Neural crest cell (in vitro differentiated cells): ENCODE measurements around the gene ATF6B. TPM values are rescaled to one million over a fixed set of nuclear protein-coding genes. Genes with fewer than 3 reads are reported as not detected.
"Not testable (repeated sequence)": the region's sequence is repeated elsewhere in the genome, so short reads cannot be mapped to it uniquely, and the experiment has no call there.

ENCODE experiments used
- DNase-seq: peaks from one replicate; pipeline ENCODE4 v3.0.0; 2021; ENCODE audit warnings: low read depth, mixed read lengths, low spot score
- H3K27ac Mint-ChIP-seq: one replicate; pipeline ENCODE4 v1.8.0; 2021; ENCODE audit warnings: mild to moderate bottlenecking, mixed read lengths; ENCODE audit not compliant: unreplicated experiment
- H3K27me3 Mint-ChIP-seq: 2 replicates; pipeline ENCODE4 v1.8.0; 2021; ENCODE audit warnings: low read depth, mild to moderate bottlenecking, mixed read lengths
- H3K36me3 Mint-ChIP-seq: 2 replicates; pipeline ENCODE4 v1.8.0; 2021; ENCODE audit warnings: low read depth, mild to moderate bottlenecking, mixed read lengths
- H3K4me1 Mint-ChIP-seq: 2 replicates; pipeline ENCODE4 v1.8.0; 2021; ENCODE audit warnings: mixed read lengths
- H3K4me3 Mint-ChIP-seq: one replicate; pipeline ENCODE4 v1.8.0; 2021; ENCODE audit warnings: mild to moderate bottlenecking, mixed read lengths
- H3K9me3 Mint-ChIP-seq: 2 replicates; pipeline ENCODE4 v1.8.0; 2021; ENCODE audit warnings: mixed read lengths
- total RNA-seq: library from RNA; stranded (reverse); gene quantifications from 2 replicates; pipeline ENCODE4 v1.2.1, GENCODE V29; 2021
- TF ChIP-seq, protein P1 (sequence below): fragments of 200-600 bp; sonication (generic); conservative IDR thresholded peaks from 2 replicates; pipeline ENCODE4 v1.5.0; 2021; ENCODE audit warnings: antibody characterized with exemption, mild to moderate bottlenecking

ATF6B gene
- total RNA-seq, 1 donor from 2014 or later = 83.6 TPM

DNA sequence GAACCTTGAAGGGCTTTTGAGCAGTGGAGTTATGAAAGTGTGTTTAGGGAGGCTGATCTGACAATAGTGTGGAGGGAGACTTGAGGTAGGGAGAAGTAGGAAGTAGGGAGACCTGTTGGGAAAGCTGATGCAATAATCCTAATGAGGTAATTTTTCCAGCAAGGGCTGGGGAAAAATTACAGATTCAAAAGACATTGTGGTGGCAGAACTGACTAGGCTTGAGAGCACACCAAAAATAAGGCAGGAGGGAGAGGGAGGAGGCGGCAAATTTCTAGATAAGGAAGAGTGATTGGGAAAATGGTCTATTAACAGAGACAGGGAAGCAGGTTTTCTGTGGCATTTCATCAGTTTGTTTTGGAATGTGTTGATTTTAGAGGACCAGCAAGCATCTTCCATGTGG is 18.2 kb upstream of the ATF6B start:
- Mint-ChIP-seq H3K27ac (no peak overlapping the region), H3K9me3 (no peaks in the 10 kb centered on the region), H3K4me1 (peaks cover 19% of the 10 kb centered on the region), H3K27me3 (no peaks in the 10 kb centered on the region), H3K4me3 (no peak overlapping the region), H3K36me3 (peaks cover 3% of the 10 kb centered on the region)
- DNase-seq = no peak
- TF ChIP-seq, protein P1, sequence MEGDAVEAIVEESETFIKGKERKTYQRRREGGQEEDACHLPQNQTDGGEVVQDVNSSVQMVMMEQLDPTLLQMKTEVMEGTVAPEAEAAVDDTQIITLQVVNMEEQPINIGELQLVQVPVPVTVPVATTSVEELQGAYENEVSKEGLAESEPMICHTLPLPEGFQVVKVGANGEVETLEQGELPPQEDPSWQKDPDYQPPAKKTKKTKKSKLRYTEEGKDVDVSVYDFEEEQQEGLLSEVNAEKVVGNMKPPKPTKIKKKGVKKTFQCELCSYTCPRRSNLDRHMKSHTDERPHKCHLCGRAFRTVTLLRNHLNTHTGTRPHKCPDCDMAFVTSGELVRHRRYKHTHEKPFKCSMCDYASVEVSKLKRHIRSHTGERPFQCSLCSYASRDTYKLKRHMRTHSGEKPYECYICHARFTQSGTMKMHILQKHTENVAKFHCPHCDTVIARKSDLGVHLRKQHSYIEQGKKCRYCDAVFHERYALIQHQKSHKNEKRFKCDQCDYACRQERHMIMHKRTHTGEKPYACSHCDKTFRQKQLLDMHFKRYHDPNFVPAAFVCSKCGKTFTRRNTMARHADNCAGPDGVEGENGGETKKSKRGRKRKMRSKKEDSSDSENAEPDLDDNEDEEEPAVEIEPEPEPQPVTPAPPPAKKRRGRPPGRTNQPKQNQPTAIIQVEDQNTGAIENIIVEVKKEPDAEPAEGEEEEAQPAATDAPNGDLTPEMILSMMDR = no peak

DNA sequence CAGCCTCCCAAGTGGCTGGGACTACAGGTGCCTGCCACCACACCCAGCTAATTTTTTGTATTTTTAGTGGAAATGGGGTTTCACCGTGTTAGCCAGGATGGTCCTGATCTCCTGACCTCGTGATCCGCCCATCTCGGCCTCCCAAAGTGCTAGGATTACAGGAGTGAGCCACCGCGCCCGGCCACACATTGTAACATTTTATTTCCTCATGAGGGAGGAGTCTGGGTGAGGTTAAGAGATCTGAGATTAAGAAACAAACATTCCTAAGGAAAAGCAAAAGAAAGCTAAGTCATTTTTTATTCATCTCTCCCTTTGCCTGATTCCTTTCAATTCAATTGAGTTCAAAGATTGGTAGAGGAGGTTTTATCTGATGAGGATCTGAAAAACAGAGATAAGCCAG is 16.2 kb upstream of the ATF6B start:
- not testable (repeated sequence) for H3K9me3 Mint-ChIP-seq

DNA sequence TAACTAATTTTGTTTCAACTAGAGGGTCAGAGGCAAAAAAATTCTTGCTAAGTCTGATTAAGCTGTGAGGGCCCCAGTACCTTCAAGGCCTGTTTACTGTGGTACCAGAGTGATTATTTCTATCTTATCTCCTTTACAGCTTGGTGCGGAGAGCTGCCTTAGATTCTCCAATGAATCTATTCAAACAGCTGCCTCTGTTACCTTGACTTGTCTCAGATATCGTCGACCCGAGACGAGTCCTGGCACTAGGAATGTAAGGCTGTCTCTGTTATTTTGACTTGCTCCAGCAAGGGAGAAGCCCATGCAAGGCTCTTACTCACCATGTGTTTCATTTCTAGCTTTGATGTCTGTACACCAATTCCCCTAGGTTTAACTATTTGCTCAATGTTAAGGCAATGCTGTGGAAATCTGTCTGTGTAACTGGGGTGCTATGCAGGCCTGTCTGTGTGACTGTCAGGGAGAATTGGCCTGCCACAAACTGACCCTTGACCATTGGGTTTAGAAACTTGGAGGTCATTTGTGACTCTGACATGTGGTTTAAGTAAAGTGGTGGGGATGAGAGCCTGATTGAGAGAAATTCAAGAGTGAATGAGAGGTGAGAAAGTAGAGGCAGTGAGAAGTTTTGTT is 12.5 kb upstream of the ATF6B start:
- Mint-ChIP-seq H3K36me3 (no peaks in the 10 kb centered on the region), H3K4me3 (no peak overlapping the region), H3K4me1 (no peaks in the 10 kb centered on the region), H3K9me3 (no peaks in the 10 kb centered on the region), H3K27me3 (peaks cover under 1% of the 10 kb centered on the region), H3K27ac (no peak overlapping the region)
- DNase-seq = no peak
- TF ChIP-seq, protein P1 = no peak

More for the DNA sequence above, 16.2 kb upstream of the ATF6B start:
- H3K27ac Mint-ChIP-seq, DNase-seq, H3K27me3 Mint-ChIP-seq, H3K36me3 Mint-ChIP-seq, H3K4me3 Mint-ChIP-seq: not testable (repeated sequence)
- peaks cover 14% of the 10 kb centered on the region for H3K4me1 Mint-ChIP-seq

DNA sequence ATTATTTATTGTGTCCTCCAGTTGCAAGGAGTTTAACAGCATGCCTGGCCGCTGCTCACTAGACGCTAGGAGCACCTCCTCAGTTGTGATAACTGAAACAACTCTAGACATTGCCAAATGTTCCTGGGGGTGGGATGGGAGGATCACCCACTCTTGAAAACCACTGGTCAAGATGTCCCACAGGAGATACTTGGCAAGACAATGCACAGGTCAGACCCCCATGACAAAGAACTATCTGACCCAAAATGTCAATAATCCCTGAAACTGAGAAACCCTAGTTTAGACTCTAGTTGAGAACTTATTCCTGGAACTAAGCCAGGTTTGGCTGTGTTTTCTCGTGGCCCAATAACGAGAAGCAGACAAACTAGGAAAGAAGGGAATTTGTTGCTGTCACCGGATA is 11.5 kb upstream of the ATF6B start:
- Mint-ChIP-seq H3K36me3 (no peaks in the 10 kb centered on the region), H3K9me3 (no peaks in the 10 kb centered on the region), H3K4me3 (no peak overlapping the region), H3K4me1 (no peaks in the 10 kb centered on the region), H3K27me3 (peaks cover 4% of the 10 kb centered on the region), H3K27ac (no peak overlapping the region)
- no peak for DNase-seq
- TF ChIP-seq, protein P1 = no peak

DNA sequence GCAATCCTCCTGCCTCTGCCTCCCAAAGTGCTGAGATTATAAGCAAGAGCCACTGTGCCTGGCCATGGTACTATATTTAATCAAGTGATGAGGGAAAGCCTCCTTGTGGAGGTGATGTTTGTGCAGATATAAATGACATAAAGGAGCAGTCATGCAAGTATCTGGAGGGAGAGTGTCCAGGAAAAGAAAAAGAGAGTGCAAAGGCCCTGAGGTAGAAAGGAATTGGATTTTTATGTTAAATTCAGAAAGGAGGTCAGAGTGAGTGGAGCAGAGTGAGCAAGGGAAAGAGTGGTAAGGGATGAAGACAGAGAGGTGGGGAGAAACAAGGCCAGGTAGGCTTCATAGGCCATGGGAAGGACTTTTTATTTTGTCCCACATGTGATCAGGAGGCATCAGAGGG is 9.4 kb upstream of the ATF6B start:
- no peaks in the 10 kb centered on the region for H3K9me3 Mint-ChIP-seq
- no peak for DNase-seq
- H3K4me1 Mint-ChIP-seq = no peaks in the 10 kb centered on the region
- peaks cover 4% of the 10 kb centered on the region for H3K27me3 Mint-ChIP-seq
- H3K36me3 Mint-ChIP-seq = no peaks in the 10 kb centered on the region
- H3K27ac Mint-ChIP-seq = no peak overlapping the region
- TF ChIP-seq, protein P1 = no peak
- no peak overlapping the region for H3K4me3 Mint-ChIP-seq

DNA sequence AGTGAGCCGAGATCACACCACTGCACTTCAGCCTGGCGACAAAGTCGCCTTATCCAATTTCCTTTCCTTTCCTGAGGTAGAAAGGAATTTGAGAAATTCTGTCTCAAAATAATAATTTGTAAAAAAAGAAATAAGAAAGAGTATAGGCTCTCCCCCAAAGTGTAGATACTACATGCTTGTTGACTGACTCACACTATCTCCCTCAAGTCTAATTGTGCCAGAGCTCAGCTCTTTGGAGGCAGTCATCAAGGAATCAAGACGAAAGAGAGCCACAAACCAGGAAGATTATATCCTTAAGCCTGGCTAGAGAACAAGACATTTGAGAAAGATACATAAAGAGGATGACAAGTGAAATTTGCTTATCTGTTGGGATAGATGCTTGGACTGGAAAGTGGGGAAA is 5.7 kb upstream of the ATF6B start:
- Mint-ChIP-seq H3K36me3 (no peaks in the 10 kb centered on the region), H3K27ac (no peak overlapping the region), H3K4me3 (no peak overlapping the region), H3K9me3 (peaks cover 2% of the 10 kb centered on the region), H3K27me3 (peaks cover 6% of the 10 kb centered on the region), H3K4me1 (peaks cover 15% of the 10 kb centered on the region)
- TF ChIP-seq, protein P1 = no peak
- no peak for DNase-seq
